ENCODE data around the gene IVD. TPM values are rescaled to one million over a fixed set of nuclear protein-coding genes. Genes with fewer than 3 reads are reported as not detected.

The IVD gene
- total and polyA plus RNA-seq, 2 of the 4 experiments (the other 2 are of a cell fraction) = 31.7 to 41.1 TPM

- H3K36me3 ChIP-seq (ENCODE audit: control insufficient read depth, insufficient read depth, low read length) = no peaks in the 10 kb centered on the region
- H3K4me2 ChIP-seq (ENCODE audit: low read depth, low read length) = no peak overlapping the region
- intact Hi-C loops (cut with micrococcal nuclease) (no loop called here), dilution Hi-C loops (cut with HindIII; ENCODE audit: low sequenced_read_pairs, unreplicated experiment) (no loop called here), in situ Hi-C loops (cut with MboI; ENCODE audit: low sequenced_read_pairs) (no loop called here)
- no peak overlapping the region for H2AFZ ChIP-seq (replicated peaks; ENCODE audit: low read length, poor library complexity)
- no peak overlapping the region for H3K9ac ChIP-seq (ENCODE audit: low read depth, low read length)
- no peak overlapping the region for H3K18ac ChIP-seq (ENCODE audit: low read depth, low read length)
- no peak overlapping the region for H2BK15ac ChIP-seq (ENCODE audit: low read depth, low read length)
- H2BK120ac ChIP-seq (ENCODE audit: low read depth, low read length) = no peak overlapping the region
- H2BK20ac ChIP-seq (ENCODE audit: low read depth, low read length) = no peak overlapping the region
- no peaks in the 10 kb centered on the region for H3K79me1 ChIP-seq (ENCODE audit: low read depth in 1 of 2, low read length in 2 of 2)
- ChIA-PET CTCF (no interaction called here), POLR2A (ENCODE audit: unreplicated experiment) (interaction anchor here (0.6 kb wide), 1 partner anchor 1013 kb away, joined by 8 read pairs; no protein-coding TSS in a partner anchor)
- H4K5ac ChIP-seq (ENCODE audit: low read depth, low read length) = no peak overlapping the region
- H3K9me1 ChIP-seq (ENCODE audit: insufficient read depth, low read length) = 0 out of 2 replicates have a peak, but pooled peaks cover 3% of the 10 kb centered on the region
- no TSS peak for BruUV-seq (replicated peaks)
- no peak for DNase-seq
- no peaks in the 10 kb centered on the region for H3K9me3 ChIP-seq (ENCODE audit: control insufficient read depth, insufficient read depth, low read length)
- no peak overlapping the region for H3K14ac ChIP-seq (replicated peaks; ENCODE audit: low read depth, low read length)
- WGBS, 2 experiments (ENCODE audit: extremely low coverage in 2 of 2, insufficient read length in 1 of 2) = 57% methylated on average over 4 of the region's 11 CpGs; no CpG with 5 or more reads in 1 of the 2 experiments
- no peak overlapping the region for H3K56ac ChIP-seq (ENCODE audit: extremely low read depth, insufficient read depth, low read length)
- no peak overlapping the region for H3K23ac ChIP-seq (ENCODE audit: low read depth, low read length)
- no peaks in the 10 kb centered on the region for H4K20me1 ChIP-seq (ENCODE audit: insufficient read depth, low read length)
- no peak for TF ChIP-seq RCOR1 (IDR thresholded peaks at IDR 0.05; ENCODE audit: insufficient replicate concordance, low read length)
- TF ChIP-seq CHD1 (IDR thresholded peaks at IDR 0.05; ENCODE audit: low read depth, low read length) = no peak
- no peak for TF ChIP-seq CEBPB (IDR thresholded peaks at IDR 0.05; ENCODE audit: low read depth, low read length)
- no peak for TF ChIP-seq FOS (IDR thresholded peaks at IDR 0.05; ENCODE audit: low read depth, low read length)
- no peak for TF ChIP-seq CTCF (conservative IDR thresholded peaks at IDR 0.05; ENCODE audit: low read depth, low read length)
- TF ChIP-seq MAZ (IDR thresholded peaks at IDR 0.05; ENCODE audit: borderline replicate concordance, low read depth, low read length) = no peak
- no peak for TF ChIP-seq SMC3 (IDR thresholded peaks at IDR 0.05; ENCODE audit: low read depth, low read length)
- no peak for TF ChIP-seq USF2 (IDR thresholded peaks at IDR 0.05; ENCODE audit: low read depth, low read length)
- TF ChIP-seq MAFK (IDR thresholded peaks at IDR 0.05; ENCODE audit: low read depth, low read length) = no peak
- no peak for TF ChIP-seq NFE2L2 (IDR thresholded peaks at IDR 0.05; ENCODE audit: low read depth, low read length)
- TF ChIP-seq RAD21 (IDR thresholded peaks at IDR 0.05; ENCODE audit: low read length) = no peak
- no peak overlapping the region for H2AK9ac ChIP-seq (replicated peaks; ENCODE audit: low read depth, low read length, poor library complexity)
- H3K27ac ChIP-seq (ENCODE audit: insufficient read depth, low read length) = no peak overlapping the region
- H3K4me1 ChIP-seq (ENCODE audit: control insufficient read depth, insufficient read depth, low read length) = peaks cover 2% of the 10 kb centered on the region; the same call in 1 of the 2 replicates
- H4K8ac ChIP-seq (ENCODE audit: low read depth in 2 of 2, low read length in 2 of 2) = no peak overlapping the region
- no peak overlapping the region for H4K91ac ChIP-seq (ENCODE audit: insufficient read depth, low read depth, low read length)
- no peak overlapping the region for H3K4me3 ChIP-seq (ENCODE audit: insufficient read depth, low read depth, low read length)
- no peak overlapping the region for H2BK5ac ChIP-seq (ENCODE audit: low read depth, low read length, poor library complexity, severe bottlenecking)
- H3K27me3 ChIP-seq (ENCODE audit: control insufficient read depth, insufficient read depth, low read length) = peaks cover 9% of the 10 kb centered on the region
- no peak overlapping the region for H3K4ac ChIP-seq (ENCODE audit: low read depth, low read length)
- no peak for ATAC-seq (ENCODE audit: low read depth)
- no peak overlapping the region for H2AK5ac ChIP-seq (ENCODE audit: low read depth, low read length)
Measured at GRCh38 chr15:40365624-40366456, 39.8 kb upstream of the IVD start.

Data from IMR-90 (cell line).